ENCODE measurements around the gene SREBF2.

SREBF2 gene

GRCh38 chr22:41801147-41801819 lies 31.6 kb upstream of the SREBF2 start:
- TF ChIP-seq CTCF (IDR thresholded peaks at IDR 0.05; ENCODE audit: low read depth, low read length, missing control alignments), result no peak
- in situ Hi-C loops (cut with HindIII; ENCODE audit: low sequenced_read_pairs), result no loop called here
- no peak for DNase-seq (ENCODE audit: low read depth)
- H3K4me3 ChIP-seq (ENCODE audit: low read depth, low read length), result peak overlapping the region; percentile 83

GRCh38 chr22:41801886-41802285 lies 31.0 kb upstream of the SREBF2 start:
- in situ Hi-C loops (cut with HindIII; ENCODE audit: low sequenced_read_pairs), result no loop called here
- no peak for TF ChIP-seq CTCF (IDR thresholded peaks at IDR 0.05; ENCODE audit: low read depth, low read length, missing control alignments)
- DNase-seq (ENCODE audit: low read depth), result no peak
- H3K4me3 ChIP-seq (ENCODE audit: low read depth, low read length), result peak overlapping the region; percentile 83

GRCh38 chr22:41805639-41806038 lies 27.3 kb upstream of the SREBF2 start:
- no peak for DNase-seq (ENCODE audit: low read depth)
- in situ Hi-C loops (cut with HindIII; ENCODE audit: low sequenced_read_pairs), result no loop called here
- H3K4me3 ChIP-seq (ENCODE audit: low read depth, low read length), result no peak overlapping the region
- no peak for TF ChIP-seq CTCF (IDR thresholded peaks at IDR 0.05; ENCODE audit: low read depth, low read length, missing control alignments)

GRCh38 chr22:41808400-41808799 lies 24.5 kb upstream of the SREBF2 start:
- no peak for TF ChIP-seq CTCF (IDR thresholded peaks at IDR 0.05; ENCODE audit: low read depth, low read length, missing control alignments)
- no peak for DNase-seq (ENCODE audit: low read depth)
- in situ Hi-C loops (cut with HindIII; ENCODE audit: low sequenced_read_pairs), result no loop called here
- no peak overlapping the region for H3K4me3 ChIP-seq (ENCODE audit: low read depth, low read length)

GRCh38 chr22:41810022-41810421 lies 22.9 kb upstream of the SREBF2 start:
- TF ChIP-seq CTCF (IDR thresholded peaks at IDR 0.05; ENCODE audit: low read depth, low read length, missing control alignments), result no peak
- DNase-seq (ENCODE audit: low read depth), result no peak
- in situ Hi-C loops (cut with HindIII; ENCODE audit: low sequenced_read_pairs), result no loop called here
- no peak overlapping the region for H3K4me3 ChIP-seq (ENCODE audit: low read depth, low read length)

- H3K4me3 ChIP-seq (ENCODE audit: low read depth, low read length), result no peak overlapping the region
- no peak for DNase-seq (ENCODE audit: low read depth)
- no peak for TF ChIP-seq CTCF (IDR thresholded peaks at IDR 0.05; ENCODE audit: low read depth, low read length, missing control alignments)
- in situ Hi-C loops (cut with HindIII; ENCODE audit: low sequenced_read_pairs), result no loop called here
Measured at GRCh38 chr22:41812805-41813545, 19.9 kb upstream of the SREBF2 start.
